Activated B cell treated with CpG ODN at 0.5 μM for 24 hours (primary cell): ENCODE results near the gene BMI1. TPM values are rescaled to one million over a fixed set of nuclear protein-coding genes. Genes with fewer than 3 reads are reported as not detected.

ENCODE experiments used
- ATAC-seq: fragments of 200-7000 bp; cut with Tn5 transposase; one replicate; pipeline ENCODE4 v1.10.0; 2021; ENCODE audit warnings: low read depth, mild to moderate bottlenecking, moderate library complexity
- CTCF ChIA-PET: fragments of 350-600 bp; sonication (Branson Sonifier 250); formaldehyde crosslinking; loops from one replicate; lab custom pipeline; 2021; ENCODE audit warnings: antibody characterized with exemption; lab: Charles Lee
- POLR2A ChIA-PET: fragments of 350-600 bp; sonication (Branson Sonifier 250); formaldehyde crosslinking; loops from one replicate; lab custom pipeline; 2021; ENCODE audit warnings: antibody characterized with exemption; lab: Charles Lee
- DNase-seq: peaks from one replicate; pipeline ENCODE4 v3.0.0; 2022
- H3K27ac Mint-ChIP-seq: one replicate; pipeline ENCODE4 v1.8.0; 2020; ENCODE audit warnings: mixed read lengths
- H3K27me3 Mint-ChIP-seq: one replicate; pipeline ENCODE4 v1.8.0; 2021; ENCODE audit warnings: mixed read lengths
- H3K36me3 Mint-ChIP-seq: one replicate; pipeline ENCODE4 v1.8.0; 2021; ENCODE audit warnings: low read depth, mixed read lengths
- H3K4me1 Mint-ChIP-seq: one replicate; pipeline ENCODE4 v1.8.0; 2021; ENCODE audit warnings: mixed read lengths
- H3K4me3 Mint-ChIP-seq: one replicate; pipeline ENCODE4 v1.8.0; 2020; ENCODE audit warnings: mild to moderate bottlenecking, mixed read lengths
- H3K9me3 Mint-ChIP-seq: one replicate; pipeline ENCODE4 v1.8.0; 2020; ENCODE audit warnings: mixed read lengths
- intact Hi-C: fragments of 100-400 bp; cut with micrococcal nuclease; formaldehyde crosslinking; loops from one replicate; pipeline ENCODE4 v1.15.1; 2024
- total RNA-seq: library from RNA; stranded (reverse); gene quantifications from 2 replicates; pipeline ENCODE4 v1.2.3, GENCODE V29; 2022
- TF ChIP-seq, protein P1 (sequence below): fragments of 200-600 bp; IDR thresholded peaks from one replicate; pipeline ENCODE4 v1.8.0; 2022; ENCODE audit warnings: antibody characterized with exemption, mild to moderate bottlenecking

BMI1 gene
- total RNA-seq, 1 donor from 2014 or later = 70.1 TPM

DNA sequence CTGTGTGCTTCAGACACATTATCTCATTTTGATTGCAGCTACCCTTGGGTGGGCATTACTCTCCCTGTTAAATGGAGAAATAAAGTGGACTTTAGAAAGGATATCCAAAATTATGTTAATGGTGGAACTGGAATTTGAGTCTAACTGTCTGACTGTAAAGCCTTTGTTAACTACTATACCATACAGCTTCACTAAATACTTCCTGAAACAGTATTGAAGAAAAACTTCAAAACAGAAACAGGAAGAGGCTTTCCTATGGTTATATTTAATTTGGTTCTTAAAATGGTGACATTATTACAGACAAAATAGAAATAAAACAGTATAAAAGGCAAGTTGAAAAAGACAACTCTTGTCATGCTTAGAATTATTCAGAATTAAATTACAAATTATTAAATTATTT is 49.4 kb downstream of the BMI1 start:
- H3K27me3 Mint-ChIP-seq = no peaks in the 10 kb centered on the region
- H3K4me1 Mint-ChIP-seq = peaks cover 36% of the 10 kb centered on the region
- intact Hi-C loops = no loop called here
- H3K4me3 Mint-ChIP-seq = no peak overlapping the region
- TF ChIP-seq, protein P1, sequence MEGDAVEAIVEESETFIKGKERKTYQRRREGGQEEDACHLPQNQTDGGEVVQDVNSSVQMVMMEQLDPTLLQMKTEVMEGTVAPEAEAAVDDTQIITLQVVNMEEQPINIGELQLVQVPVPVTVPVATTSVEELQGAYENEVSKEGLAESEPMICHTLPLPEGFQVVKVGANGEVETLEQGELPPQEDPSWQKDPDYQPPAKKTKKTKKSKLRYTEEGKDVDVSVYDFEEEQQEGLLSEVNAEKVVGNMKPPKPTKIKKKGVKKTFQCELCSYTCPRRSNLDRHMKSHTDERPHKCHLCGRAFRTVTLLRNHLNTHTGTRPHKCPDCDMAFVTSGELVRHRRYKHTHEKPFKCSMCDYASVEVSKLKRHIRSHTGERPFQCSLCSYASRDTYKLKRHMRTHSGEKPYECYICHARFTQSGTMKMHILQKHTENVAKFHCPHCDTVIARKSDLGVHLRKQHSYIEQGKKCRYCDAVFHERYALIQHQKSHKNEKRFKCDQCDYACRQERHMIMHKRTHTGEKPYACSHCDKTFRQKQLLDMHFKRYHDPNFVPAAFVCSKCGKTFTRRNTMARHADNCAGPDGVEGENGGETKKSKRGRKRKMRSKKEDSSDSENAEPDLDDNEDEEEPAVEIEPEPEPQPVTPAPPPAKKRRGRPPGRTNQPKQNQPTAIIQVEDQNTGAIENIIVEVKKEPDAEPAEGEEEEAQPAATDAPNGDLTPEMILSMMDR = no peak
- no peaks in the 10 kb centered on the region for H3K9me3 Mint-ChIP-seq
- POLR2A ChIA-PET = interaction anchor here (0.6 to 2.0 kb wide), 4 partner anchors 20 to 67 kb away, joined by 3 to 7 read pairs (median 4); no protein-coding TSS in a partner anchor
- CTCF ChIA-PET = no interaction called here
- no peak overlapping the region for H3K27ac Mint-ChIP-seq
- ATAC-seq (no peak), DNase-seq (no peak)
- H3K36me3 Mint-ChIP-seq = no peaks in the 10 kb centered on the region

DNA sequence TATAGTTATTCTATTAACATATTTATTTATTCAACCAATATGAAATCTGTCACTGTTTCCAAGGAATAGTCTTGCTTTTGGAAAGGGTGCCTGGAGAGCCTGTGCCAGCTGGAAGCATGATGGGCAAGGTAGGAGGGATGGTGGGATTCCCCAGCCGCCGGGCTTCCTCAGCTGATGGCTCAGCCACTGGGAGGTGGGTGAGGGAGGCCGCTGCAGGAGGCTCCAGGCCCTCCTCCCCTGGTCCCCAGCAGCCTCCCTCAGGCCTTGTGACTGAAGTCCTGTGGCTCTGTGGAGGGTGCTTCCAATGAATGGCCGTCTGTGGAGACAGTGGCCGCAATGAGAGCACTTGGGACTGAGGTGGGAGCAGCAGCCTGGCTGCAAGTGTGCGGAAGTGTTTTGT is 51.4 kb downstream of the BMI1 start:
- H3K36me3 Mint-ChIP-seq = no peaks in the 10 kb centered on the region
- ChIA-PET CTCF (no interaction called here), POLR2A (interaction anchor here (0.6 to 1.3 kb wide), 3 partner anchors 32 to 311 kb away, joined by 3 to 6 read pairs (median 3); no protein-coding TSS in a partner anchor)
- H3K4me1 Mint-ChIP-seq = peaks cover 24% of the 10 kb centered on the region
- TF ChIP-seq, protein P1 = no peak
- no peak for ATAC-seq
- H3K9me3 Mint-ChIP-seq = no peaks in the 10 kb centered on the region
- DNase-seq = no peak
- H3K4me3 Mint-ChIP-seq = no peak overlapping the region
- intact Hi-C loops = no loop called here
- H3K27me3 Mint-ChIP-seq = no peaks in the 10 kb centered on the region
- no peak overlapping the region for H3K27ac Mint-ChIP-seq

GRCh38 chr10:22372917-22373316 is 52.0 kb downstream of the BMI1 start:
- H3K9me3 Mint-ChIP-seq = no peaks in the 10 kb centered on the region
- CTCF ChIA-PET = no interaction called here

DNA sequence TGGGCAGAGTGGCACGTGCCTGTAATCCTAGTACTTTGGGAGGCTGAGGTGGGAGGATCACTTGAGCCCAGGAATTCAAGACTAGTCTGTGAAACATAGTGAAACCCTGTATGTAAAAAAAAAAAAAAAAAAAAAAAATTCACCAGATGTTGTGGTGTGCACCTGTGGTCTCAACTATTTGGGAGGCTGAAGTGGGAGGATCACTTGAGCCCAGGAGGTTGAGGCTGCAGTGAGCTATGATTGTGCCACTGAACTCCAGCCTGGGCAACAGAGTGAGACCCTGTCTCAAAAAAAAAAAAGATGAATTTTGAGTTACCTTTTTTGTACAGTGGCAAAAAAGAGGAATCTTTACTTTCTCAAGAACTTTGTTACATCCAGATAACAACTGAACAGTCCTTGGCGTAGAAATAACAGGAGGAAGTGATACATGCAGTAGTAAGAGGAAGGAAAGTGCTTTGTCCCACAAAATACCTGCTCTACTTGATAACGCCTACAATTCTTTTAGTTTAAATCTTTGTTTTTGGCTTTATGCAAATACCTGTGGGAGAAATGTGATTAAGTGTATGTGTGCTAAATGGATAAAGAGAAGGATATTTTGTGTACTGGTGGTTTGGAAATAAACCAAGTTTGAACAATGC is 53.7 kb downstream of the BMI1 start:
- Mint-ChIP-seq H3K9me3 (no peaks in the 10 kb centered on the region), H3K27ac (no peak overlapping the region), H3K4me3 (no peak overlapping the region), H3K36me3 (no peaks in the 10 kb centered on the region), H3K4me1 (peaks cover 31% of the 10 kb centered on the region), H3K27me3 (no peaks in the 10 kb centered on the region)
- ChIA-PET POLR2A (interaction anchor here (0.6 to 0.7 kb wide), 2 partner anchors 16 to 19 kb away, joined by 3 to 4 read pairs; no protein-coding TSS in a partner anchor), CTCF (no interaction called here)
- TF ChIP-seq, protein P1 = no peak
- ATAC-seq (no peak), DNase-seq (no peak)
- intact Hi-C loops = no loop called here

More at GRCh38 chr10:22372917-22373316, 52.0 kb downstream of the BMI1 start:
- ATAC-seq (no peak), DNase-seq (no peak)
- intact Hi-C loops = no loop called here
- H3K27ac Mint-ChIP-seq = no peak overlapping the region
- no peak overlapping the region for H3K4me3 Mint-ChIP-seq
- peaks cover 20% of the 10 kb centered on the region for H3K4me1 Mint-ChIP-seq
- H3K36me3 Mint-ChIP-seq = no peaks in the 10 kb centered on the region
- H3K27me3 Mint-ChIP-seq = no peaks in the 10 kb centered on the region
- TF ChIP-seq, protein P1 = no peak
- POLR2A ChIA-PET = interaction anchor here (1.2 to 1.3 kb wide), 2 partner anchors 33 to 63 kb away, joined by 3 to 6 read pairs; no protein-coding TSS in a partner anchor

DNA sequence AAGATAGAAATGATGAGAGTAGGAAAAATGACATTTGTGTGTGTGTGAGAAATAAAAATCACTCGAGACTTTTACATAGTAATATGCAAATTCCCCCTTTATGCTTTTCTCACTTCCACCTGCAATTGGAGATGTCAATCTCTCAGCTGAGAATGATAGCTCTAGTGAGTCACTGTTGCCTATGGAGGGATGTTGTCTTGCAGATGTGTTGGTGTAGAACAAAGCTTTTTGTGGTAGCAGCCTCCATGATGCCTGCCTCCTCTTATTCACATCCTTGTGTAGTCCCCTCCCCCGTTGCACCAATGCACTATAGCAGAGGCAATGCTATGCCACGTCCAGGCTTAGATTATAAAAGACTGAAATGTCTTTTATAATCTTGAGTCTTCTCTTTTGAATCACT is 58.2 kb downstream of the BMI1 start:
- ChIA-PET POLR2A (interaction anchor here (0.6 to 1.4 kb wide), 4 partner anchors 9 to 846 kb away, joined by 3 to 10 read pairs (median 4); no protein-coding TSS in a partner anchor), CTCF (no interaction called here)
- intact Hi-C loops = no loop called here

More for the DNA sequence above, 58.2 kb downstream of the BMI1 start:
- ATAC-seq (peak; percentile 54), DNase-seq (no peak)
- TF ChIP-seq, protein P1 = no peak
- Mint-ChIP-seq H3K27ac (no peak overlapping the region), H3K27me3 (no peaks in the 10 kb centered on the region), H3K9me3 (no peaks in the 10 kb centered on the region), H3K4me3 (no peak overlapping the region), H3K4me1 (peaks cover 22% of the 10 kb centered on the region), H3K36me3 (no peaks in the 10 kb centered on the region)
